HG02970 (cell line): ENCODE data around the gene TBX10.
"Not testable (repeated sequence)": the region's sequence is repeated elsewhere in the genome, so short reads cannot be mapped to it uniquely, and the experiment has no call there.

Experiments
- ATAC-seq: cut with Tn5 transposase; IDR thresholded peaks from one replicate; pipeline ENCODE4 v1.9.1; 2021; ENCODE audit warnings: mild to moderate bottlenecking, moderate library complexity, moderate number of reproducible peaks; ENCODE audit not compliant: unreplicated experiment, low FRiP score

TBX10 gene

DNA sequence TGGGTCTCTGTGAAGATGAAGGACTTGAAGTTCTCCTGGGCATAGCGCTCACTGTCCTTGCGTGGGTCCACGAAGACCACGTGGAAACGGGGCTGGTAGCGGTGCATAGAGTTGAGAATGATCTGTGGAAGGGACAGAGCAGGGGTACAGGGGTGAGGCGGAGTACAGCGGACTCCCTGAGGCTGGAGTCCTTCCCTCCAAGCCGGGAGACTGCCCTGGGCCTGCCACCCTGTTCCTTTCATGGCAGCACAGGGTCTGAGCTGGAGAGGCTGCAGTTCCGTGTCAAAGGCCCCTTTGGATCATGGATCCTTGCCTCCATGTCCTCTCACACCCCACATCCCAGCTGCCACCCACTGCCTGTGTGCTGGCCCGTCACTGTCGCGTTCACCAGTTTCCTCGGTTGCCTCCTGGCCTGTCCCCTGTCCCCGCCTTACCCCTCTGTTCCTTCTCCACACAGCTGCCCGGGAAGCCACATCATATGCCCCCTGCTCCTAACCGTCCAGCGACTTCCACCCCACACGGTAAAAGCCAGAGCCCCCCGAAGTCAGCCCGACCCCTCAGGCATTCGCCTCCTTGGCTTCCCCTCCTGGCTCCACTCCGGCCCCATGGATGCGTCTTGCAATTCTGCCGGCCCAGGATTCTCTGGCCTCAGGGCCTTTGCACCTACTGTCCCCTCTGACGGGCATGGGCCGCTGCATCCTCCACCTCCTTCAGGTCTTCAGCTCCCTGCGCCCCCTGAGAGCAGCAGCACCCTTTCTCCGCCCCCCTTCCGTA lies 6.4 kb downstream of the TBX10 start:
- no peak for ATAC-seq

DNA sequence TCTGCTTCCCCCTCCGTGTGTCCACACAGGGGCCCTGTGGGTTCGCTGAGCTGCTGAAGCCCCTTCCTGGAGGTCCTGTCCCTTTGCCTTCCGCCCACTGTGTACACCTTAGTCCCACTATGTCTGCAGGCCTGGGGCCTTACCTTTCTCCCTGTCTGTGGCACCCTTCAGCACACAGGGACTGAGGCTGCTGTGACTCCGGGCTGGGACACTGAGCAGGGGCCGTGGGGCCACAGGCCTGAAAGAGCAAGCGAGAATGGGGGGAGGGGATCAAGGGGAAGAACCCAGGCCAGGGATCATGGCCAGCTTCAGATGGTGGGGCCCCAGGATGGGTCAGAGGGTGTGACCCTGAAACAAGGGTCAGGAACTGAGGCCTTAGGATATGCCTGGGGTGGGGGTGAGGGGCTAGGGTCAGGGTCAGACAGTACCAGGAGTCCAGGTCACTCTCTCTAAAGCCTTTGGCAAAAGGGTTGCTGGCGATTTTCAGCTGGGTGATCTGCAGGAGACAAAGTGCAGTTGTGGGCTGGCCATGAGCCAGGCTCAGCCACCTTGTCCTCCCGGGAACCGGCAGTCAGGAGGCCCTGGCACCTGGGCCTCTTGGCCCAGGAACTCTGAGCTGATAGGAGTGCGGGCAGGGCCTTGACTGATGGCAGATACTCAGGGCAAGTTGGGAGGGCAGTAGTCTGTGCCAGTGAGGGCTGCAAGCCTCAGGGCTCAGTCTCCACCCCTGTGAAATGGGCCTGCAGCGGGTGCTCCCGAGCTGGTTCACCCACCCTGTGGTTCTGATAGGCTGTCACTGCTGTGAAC lies 7.2 kb downstream of the TBX10 start:
- no peak for ATAC-seq

DNA sequence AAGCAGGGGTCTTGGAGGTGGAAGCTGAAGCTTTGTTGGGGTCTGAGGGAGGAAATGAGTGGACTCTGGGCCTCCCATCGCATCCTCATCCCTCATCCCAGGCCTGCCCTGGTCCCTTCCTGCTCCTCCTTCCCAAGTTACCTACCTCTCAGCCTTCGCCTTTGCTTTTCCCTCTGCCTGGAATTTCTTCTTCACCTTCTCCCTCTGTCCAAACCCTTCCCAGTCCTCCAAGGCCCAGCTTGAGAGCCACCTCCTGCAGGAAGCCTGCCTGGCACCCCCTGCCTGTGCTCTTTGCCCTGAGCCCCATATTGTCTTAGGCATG lies 7.7 kb downstream of the TBX10 start:
- ATAC-seq: no peak

DNA sequence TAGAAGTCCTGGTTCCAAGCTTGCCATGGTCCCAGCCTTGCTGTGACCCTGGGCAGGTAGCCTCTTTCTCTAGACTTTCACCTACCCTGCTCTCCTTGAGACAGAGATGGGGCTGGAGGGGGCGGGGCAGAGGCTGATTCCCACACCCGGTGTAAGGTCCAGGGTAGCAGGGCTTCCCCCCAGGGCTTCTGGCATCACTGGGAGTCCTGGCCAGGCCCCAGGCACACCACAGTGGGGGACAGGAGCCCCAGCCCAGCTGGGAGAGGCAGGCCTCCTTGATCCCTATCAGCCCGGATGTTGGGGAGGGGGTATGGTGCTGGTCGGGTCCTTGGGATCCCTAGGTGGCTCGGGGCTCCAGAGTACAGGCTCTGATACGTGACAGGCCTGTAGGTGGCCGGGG lies 8.2 kb downstream of the TBX10 start:
- no peak for ATAC-seq

DNA sequence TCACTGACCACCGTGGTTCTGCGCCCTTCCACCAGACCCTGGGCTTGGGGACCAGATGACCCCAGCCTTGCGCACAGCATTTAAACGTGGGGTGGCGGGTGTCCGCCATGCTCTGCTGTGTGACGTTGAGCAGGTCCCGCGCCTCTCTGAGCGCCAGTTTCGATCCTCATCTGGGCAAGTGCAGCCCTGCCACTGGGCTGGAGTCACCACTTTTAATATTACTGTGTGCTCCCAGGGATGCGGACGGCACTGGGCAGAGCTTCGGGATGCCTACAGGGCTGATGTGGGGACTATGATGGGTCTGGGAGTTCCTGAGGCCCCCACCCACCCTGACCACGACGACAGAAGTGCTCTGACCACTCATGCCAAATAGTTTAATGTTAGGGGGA lies 8.6 kb downstream of the TBX10 start:
- no peak for ATAC-seq

DNA sequence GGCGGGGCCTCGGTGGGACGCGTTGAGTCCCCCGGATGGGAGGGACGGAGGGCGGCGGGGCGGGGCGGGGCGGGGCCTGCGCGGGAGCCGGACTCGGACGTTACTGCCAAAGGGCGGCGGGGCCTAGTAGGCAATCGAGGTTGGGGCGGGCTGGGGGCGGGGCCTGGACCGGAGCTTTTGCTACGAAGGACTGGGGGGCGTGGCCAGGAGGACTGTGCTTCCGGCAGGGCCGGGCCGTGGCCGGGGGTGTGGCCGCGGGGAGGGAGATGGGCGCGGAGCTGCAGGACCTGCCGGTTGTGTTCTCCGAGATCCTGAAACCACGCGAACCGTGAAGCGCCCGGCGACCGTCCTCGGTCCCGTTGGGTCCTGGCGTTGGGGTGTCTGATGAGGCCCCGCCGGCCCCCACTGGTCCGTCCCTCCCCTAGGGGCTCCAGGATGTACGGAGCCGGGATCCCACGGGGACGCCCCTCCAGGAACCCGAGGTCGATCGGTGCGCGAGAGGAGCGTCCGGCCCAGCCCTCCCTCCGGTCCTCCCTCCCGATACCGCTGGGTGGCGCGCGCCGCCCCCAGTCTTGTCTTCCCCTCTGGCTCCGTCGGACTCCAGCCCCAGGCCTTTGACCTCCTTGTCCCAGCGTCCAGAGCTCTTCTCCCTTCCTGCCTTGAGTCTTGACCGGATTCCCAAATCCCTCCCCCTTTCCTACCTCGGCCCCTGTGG lies 9.2 kb downstream of the TBX10 start:
- ATAC-seq: peak; percentile 61

DNA sequence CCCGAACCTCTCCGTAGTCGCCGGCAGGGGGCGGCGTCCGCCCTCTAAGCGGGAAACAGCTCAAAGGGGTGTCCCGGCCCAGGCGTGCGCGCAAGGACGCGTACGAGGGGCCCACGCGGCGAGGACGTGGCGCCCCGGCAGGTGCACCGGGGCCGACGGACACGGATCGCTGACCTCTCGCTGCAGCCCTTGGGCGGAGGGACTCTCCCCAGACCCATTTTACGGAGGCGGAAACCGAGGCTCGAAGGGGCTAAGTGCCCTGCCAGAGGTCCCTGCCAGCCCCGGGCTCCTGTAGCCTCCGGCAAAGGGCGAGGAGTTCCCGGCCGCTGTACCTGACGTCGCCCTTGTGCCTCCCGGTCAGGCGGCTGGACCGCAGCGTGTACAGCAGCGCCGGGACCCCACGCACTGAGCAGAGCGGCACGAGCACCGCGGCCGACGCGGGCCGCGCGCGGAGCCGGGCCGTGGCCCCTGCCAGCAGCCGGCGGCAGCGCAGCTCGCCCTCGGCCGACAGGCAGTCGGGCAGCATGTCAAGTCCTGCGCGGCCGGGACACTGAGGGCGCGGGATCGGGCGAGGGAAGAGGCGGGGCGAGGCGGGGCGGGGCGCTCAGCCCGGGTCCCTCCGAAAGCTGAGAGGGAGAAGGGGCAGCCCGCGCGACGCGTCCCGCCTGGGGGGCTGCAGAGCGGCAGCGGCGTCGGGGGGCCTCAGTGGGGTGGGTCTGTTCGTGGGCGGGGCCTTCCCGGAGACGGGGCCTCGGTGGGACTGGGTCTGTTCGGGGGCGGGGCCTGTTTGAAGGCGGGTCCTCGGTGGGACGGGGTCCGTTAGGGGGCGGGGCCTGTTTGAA lies 10.0 kb downstream of the TBX10 start, which contains the start of gene NUDT8:
Gene NUDT8, minus strand, starts transcription at position 552 of the 842 bp plus-strand sequence. Its CDS starts 26 bp downstream, at position 526.
- peak; percentile 65 for ATAC-seq

DNA sequence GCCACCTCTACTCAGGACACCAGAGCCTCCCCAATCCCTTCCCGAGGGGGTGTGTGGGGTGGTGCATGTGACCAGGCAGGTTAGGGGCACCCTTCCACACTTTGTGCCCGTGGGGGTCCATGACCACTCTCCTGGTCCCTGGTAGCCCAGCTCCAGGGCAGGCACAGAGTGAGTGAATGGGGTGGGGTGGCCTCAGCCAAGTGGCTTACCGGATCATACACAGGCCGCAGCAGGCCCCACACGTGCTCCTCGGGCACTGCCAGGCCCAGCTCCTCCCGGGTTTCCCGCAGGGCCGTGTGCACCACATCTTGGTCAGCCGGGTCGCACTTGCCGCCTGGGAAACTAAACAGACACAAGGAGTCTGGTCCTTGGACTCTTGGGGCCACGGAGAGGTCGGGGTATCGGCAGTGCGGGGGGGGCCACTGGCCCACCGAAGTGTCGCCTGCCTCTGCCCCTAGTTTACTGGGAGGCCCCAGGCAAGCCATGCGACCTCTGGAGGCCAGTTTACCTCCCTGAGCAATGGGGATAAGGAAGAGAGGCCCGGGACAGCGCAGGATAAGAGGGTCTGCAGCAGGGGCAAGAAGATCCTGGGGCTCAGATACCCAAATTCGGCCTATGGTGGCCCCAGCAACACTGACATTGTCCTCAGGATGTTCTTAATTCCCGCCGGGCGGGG lies 10.7 kb downstream of the TBX10 start:
- no peak for ATAC-seq

DNA sequence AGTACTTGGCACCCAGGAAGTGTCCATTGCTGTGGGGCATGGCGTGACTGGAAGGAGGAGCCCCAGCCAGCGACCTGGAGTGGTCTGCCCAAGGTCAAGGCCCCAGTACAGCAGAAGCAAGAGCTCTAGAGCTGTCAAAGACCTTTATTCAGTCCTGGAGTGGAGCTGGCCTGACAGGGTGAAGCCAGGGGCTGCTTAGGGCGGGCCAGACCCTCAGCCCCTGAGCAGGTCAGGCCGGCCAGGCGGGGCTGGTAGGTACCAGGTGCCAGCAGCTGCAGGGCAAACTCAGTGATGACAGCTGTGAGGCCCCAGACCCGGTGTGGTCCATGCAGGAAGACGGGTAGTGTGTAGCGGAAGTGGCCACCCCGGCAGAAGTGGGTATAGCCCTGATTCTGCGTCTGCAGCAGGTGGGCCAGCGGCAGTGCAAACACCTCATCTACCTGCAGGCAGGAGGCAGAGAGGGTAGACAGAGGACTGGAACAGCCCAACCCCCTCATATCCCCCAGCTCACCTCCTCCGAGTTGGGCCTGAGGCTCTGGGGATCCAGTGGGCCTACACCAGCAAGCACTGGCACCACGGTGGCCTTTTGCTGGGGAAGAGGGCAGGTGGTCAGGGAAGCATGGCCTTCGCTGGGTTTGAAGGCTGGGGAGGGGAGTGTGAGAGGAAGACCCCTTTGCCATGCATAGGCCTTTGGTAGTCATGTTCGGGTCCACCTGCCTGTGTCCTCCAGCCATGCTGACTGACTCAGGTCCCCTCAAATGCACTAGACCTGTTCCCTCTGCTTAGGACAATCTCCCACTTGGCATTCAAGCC lies 11.5 kb downstream of the TBX10 start:
- no peak for ATAC-seq

DNA sequence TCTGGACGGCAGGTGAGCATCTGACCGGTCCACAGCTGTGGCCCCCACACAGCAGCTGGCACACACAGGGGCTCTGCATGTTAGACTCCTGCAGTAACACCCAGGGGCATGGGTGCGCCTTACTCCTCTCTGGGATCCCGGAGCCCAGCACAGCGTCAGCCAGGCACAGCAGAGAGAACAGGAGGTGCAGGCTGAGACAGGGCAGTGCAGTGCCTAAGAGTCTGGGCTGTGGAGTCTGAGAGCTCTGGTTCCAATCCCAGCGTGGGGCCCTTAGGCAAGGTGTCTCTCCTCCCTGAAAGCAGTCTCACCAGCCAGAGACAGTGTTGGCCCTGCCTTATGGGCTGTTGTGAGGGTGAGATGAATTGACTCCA lies 12.1 kb downstream of the TBX10 start:
- ATAC-seq: no peak

DNA sequence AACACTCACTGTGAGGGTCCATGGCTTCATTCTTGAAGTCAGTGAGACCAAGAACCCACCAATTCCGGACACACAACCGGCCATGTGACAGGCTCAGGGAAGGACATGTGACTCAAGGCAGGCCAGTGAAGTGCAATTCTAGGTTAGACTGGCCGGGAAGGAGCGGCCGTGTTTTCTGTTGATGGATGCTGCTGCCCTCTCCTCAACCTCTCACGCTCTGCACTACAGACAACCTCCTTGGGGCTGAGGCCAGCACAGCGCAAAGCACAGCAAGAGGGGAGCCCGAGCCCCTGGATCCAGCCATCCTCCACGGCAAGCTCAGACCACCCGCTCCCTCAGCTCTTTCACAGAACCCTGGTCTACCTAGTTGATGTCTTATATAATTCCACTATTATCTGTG lies 12.6 kb downstream of the TBX10 start:
- ATAC-seq: no peak

DNA sequence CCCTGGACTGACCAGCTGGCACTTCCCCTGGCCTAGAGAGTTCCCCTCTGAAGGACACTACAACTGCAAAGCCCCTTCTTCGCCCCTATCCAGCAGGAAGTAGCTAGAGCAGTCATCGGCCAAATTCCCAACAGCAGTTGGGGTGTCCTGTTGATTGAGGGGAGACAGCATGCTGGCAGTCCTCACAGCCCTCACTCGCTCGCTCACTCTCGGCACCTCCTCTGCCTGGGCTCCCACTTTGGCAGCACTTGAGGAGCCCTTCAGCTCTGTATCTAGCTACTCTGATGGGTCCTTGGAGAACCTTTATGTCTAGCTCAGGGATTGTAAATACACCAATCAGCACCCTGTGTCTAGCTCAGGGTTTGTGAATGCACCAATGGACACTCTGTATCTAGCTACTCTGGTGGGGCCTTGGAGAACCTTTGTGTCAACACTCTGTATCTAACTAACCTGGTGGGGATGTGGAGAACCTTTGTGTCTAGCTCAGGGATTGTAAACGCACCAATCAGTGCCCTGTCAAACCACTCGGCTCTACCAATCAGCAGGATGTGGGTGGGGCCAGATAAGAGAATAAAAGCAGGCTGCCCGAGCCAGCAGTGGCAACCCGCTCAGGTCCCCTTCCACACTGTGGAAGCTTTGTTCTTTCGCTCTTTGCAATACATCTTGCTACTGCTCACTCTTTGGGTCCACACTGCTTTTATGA lies 13.3 kb downstream of the TBX10 start:
- not testable (repeated sequence) for ATAC-seq

DNA sequence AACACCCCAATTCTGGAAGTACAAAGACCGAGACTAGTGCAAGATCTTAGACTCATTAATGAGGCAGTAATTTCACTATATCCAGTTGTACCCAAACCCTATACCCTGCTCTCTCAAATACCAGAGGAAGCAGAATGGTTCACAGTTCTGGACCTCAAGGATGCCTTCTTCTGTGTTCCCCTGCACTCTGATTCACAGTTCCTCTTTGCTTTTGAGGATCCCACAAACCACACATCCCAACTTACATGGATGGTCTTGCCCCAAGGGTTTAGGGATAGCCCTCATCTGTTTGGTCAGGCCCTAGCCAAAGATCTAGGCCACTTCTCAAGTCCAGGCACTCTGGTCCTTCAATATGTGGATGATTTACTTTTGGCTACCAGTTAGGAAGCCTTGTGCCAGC lies 15.8 kb downstream of the TBX10 start:
- ATAC-seq: not testable (repeated sequence)

DNA sequence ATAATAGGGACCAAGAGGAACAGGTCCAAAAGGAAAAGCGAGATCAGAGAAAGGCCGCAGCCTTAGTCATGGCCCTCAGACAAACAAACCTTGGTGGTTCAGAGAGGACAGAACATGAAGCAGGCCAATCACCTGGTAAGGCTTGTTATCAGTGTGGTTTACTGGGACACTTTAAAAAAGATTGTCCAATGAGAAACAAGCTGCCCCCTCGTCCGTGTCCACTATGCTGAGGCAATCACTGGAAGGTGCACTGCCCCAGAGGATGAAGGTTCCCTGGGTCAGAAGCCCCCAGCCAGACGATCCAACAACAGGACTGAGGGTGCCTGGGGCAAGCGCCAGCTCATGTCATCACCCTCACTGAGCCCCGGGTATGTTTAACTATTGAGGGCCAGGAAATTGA lies 16.7 kb downstream of the TBX10 start:
- not testable (repeated sequence) for ATAC-seq

DNA sequence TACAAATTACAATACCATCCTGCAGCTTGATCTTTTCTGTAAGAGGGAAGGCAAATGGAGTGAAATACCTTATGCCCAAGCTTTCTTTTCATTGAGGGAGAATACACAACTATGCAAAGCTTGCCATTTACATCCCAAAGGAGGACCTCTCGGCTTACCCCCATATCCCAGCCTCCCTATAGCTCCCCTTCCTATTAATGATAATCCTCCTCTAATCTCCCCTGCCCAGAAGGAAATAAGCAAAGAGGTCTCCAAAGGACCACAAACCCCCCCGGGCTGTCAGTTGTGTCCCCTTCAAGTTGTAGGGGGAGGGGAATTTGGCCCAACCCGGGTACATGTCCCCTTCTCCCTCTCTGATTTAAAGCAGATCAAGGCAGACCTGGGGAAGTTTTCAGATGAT lies 17.6 kb downstream of the TBX10 start:
- not testable (repeated sequence) for ATAC-seq

DNA sequence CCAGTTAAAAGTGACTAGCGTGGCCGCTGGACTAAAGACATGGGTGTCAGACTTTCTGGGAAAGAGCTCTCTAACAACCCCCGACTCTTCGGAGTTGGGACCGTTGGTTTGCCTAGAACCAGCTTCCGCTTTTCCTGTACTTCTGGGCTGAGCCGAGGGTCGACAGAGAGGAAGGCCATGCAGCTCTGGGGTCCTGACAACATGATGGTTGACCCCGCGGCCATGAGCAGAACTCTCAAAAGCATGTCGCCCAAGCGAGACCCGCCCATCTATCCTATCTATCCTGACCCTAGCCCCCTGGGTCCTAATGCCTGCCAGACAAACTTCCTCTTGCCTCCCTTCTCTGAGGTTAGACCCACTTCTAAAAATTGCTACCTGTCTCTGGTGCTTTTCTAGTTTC lies 18.9 kb downstream of the TBX10 start:
- ATAC-seq: not testable (repeated sequence)

DNA sequence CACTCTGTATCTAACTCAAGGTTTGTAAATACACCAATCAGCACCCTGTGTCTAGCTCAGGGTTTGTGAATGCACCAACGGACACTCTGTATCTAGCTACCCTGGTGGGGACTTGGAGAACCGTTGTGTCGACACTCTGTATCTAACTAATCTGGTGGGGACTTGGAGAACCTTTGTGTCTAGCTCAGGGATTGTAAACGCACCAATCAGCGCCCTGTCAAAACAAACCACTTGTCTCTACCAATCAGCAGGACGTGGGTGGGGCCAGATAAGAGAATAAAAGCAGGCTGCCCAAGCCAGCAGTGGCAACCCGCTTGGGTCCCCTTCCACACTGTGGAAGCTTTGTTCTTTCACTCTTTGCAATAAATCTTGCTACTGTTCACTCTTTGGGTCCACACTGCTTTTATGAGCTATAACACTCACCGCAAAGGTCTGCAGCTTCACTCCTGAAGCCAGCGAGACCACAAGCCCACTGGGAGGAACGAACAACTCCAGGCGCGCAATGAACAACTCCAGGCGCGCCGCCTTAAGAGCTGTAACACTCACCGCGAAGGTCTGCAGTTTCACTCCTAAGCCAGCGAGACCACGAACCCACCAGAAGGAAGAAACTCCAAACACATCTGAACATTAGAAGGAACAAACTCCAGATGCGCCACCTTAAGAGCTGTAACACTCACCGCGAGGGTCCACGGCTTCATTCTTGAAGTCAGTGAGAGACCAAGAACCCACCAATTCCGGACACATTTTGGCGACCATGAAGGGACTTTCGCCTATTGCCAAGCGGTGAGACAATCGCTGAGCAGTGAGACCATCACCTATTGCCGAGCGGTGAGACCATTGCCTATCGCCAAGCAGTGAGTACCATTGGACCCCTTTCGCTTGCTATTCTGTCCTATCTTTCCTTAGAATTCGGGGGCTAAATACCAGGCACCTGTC lies 19.6 kb downstream of the TBX10 start:
- ATAC-seq: not testable (repeated sequence)
